ENCODE data around the gene CPNE2.

- TF ChIP-seq GATA2 (IDR thresholded peaks at IDR 0.05; ENCODE audit: low read depth, low read length) (0 out of 2 replicates have a peak, but pooled peaks have one; percentile 9), GATA3 (IDR thresholded peaks at IDR 0.05; ENCODE audit: low read depth, low read length) (no peak)
Observed at GRCh38 chr16:57054338-57054737, 38.0 kb upstream of the CPNE2 start.

All from SH-SY5Y (cell line).